ENCODE measurements around the gene TENM4. TPM values are rescaled to one million over a fixed set of nuclear protein-coding genes. Genes with fewer than 3 reads are reported as not detected.

Gene TENM4
- polyA plus RNA-seq, 1 donor from 2014 or later: not detected

DNA sequence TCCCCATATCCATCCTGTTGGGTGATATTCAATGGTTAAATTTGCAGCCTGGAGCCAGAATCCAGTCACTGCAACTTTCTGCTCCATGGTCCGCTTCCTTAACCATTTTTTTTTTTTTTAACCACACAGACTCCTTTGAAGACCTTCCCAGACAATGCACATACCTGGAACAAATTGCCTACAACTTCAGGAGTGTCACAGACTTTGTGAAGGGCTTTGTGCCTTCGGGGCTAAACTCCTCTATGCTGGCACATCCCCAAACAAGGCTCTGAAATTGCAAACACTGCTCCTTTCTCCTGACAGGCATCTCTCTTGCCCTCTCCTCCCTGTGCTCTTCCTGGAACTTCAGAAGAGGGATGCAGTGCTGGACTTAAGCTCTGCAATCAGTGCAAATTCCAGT lies 40.6 kb downstream of the TENM4 start:
- H3K4me3 Mint-ChIP-seq: no peak overlapping the region
- no peaks in the 10 kb centered on the region for H3K36me3 Mint-ChIP-seq
- no peaks in the 10 kb centered on the region for H3K4me1 Mint-ChIP-seq
- no peak overlapping the region for H3K27ac Mint-ChIP-seq
- H3K27me3 Mint-ChIP-seq: peaks cover 3% of the 10 kb centered on the region
- no peaks in the 10 kb centered on the region for H3K9me3 Mint-ChIP-seq

DNA sequence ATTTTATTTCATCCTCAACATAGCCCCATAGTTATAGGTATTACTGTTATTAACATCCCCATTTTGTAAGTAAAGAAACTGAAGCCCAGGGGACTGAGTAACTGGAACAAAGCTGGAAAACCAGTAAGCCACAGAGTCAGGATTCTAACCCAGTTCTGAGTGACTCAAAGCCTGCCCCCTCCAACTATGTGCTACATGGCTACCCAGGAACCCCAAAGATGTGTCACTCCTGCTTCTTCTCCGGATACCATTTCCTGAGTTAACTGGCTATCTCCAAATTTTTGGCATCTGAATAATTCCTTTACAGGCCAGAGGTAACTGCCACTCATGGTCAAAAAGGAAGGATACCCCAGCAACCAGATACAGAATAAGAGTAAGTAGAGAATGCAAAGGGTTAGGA lies 43.6 kb downstream of the TENM4 start:
- H3K4me1 Mint-ChIP-seq: no peaks in the 10 kb centered on the region
- H3K9me3 Mint-ChIP-seq: no peaks in the 10 kb centered on the region
- H3K27me3 Mint-ChIP-seq: peaks cover 5% of the 10 kb centered on the region
- no peak overlapping the region for H3K27ac Mint-ChIP-seq
- no peaks in the 10 kb centered on the region for H3K36me3 Mint-ChIP-seq
- no peak overlapping the region for H3K4me3 Mint-ChIP-seq

DNA sequence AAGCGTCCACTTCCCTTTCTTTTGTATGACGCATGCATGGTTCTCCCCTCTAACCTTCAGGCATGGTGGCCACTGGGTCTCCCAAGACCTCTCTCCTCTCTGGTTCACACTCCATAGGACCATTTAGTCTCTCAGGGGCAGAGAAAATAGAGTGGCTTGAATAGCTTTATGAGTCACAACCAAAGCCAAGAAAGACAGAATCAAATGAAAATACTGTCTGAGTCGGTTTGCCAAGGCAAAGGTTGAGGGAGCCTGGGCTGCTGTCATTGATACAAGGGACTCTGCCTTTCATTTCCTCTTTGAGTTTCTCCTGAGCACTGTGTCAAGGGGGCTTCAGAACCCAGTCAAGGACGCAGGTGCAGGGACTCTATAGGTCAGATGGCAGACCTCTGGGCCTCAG lies 44.2 kb downstream of the TENM4 start:
- Mint-ChIP-seq H3K27ac (no peak overlapping the region), H3K4me3 (no peak overlapping the region), H3K9me3 (no peaks in the 10 kb centered on the region), H3K36me3 (no peaks in the 10 kb centered on the region), H3K27me3 (peaks cover 7% of the 10 kb centered on the region), H3K4me1 (no peaks in the 10 kb centered on the region)

DNA sequence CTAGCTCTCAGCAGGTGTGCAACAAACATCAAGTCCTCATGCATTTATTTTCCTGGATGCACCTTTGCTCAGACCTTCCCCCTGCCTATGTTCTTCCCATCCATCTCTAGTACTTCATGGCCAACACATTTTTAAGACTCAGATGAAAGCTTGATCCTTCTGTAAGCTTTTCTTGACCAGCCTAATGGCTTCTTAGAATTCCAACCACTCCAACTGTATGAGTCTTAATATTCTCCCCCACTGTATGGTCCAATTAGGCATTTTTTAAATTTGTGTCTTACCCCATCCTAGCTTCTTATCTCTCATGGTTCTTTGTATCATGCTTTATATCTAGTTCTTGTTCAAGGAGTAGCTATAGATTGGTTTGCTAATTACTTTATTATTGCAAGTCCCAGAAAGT lies 44.8 kb downstream of the TENM4 start:
- H3K36me3 Mint-ChIP-seq: no peaks in the 10 kb centered on the region
- peaks cover 8% of the 10 kb centered on the region for H3K27me3 Mint-ChIP-seq
- H3K4me1 Mint-ChIP-seq: no peaks in the 10 kb centered on the region

DNA sequence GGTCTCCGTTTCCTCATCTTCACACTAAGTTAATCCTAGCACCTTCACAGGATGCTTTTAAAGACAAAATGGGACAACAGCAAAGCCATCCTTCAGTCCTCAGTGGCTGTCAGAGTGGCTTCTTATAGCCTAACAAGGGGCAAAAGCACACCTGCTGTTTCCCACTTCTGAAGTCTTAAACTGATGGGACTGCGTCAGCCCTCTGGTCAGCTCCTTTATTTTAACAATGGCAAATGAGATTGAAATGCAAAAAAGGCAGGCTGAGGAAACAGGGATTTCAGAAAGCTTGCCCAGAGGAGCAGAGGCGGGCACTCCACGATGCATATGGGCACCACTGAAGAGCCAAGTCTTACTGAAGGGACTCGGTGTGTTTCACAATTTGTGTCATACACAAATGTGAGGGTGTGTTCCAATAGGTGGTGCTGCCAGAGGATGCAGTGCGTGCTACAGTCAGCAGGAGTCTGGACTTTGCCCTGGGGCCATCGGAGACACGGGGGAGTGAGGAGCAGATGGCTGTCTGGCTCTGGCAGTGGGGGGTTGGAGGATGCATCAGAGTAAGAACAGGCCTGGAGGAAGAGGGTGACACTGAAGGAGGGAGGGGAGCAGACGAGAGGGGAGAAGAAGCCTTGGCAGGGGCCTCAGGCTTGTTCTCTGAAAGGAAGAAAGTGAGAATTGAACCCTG lies 47.3 kb downstream of the TENM4 start:
- peaks cover 15% of the 10 kb centered on the region for H3K27me3 Mint-ChIP-seq
- no peak overlapping the region for H3K27ac Mint-ChIP-seq
- peaks cover 0 to 3% (median 2%) of the 10 kb centered on the region in 3 donors for H3K4me1 Mint-ChIP-seq
- peaks cover 2% of the 10 kb centered on the region for H3K36me3 Mint-ChIP-seq
- no peak overlapping the region for H3K4me3 Mint-ChIP-seq
- H3K9me3 Mint-ChIP-seq: no peaks in the 10 kb centered on the region

More for the DNA sequence above, 44.8 kb downstream of the TENM4 start:
- Mint-ChIP-seq H3K9me3 (no peaks in the 10 kb centered on the region), H3K27ac (no peak overlapping the region), H3K4me3 (no peak overlapping the region)

DNA sequence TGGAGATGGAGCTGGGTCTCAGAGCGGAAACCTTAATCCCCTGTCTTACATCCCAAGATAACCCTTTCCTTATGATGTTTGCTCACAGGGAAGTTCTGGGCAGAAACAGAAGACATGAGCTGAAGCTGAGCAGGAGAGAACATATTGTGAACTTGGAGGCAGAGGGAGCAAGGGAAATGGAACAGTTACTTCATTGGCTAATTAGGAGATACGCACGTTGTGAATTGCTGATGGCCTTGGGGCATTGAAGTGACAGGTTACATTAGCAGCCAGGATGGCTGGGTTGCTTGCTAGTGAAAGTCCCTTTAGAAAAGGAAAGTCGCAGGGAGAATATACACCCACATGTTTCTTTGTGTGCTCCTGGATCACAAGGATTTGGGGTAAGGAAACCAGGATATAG lies 48.7 kb downstream of the TENM4 start:
- peaks cover 0 to 1% (median 0%) of the 10 kb centered on the region in 3 donors for H3K9me3 Mint-ChIP-seq
- H3K27ac Mint-ChIP-seq: no peak overlapping the region

DNA sequence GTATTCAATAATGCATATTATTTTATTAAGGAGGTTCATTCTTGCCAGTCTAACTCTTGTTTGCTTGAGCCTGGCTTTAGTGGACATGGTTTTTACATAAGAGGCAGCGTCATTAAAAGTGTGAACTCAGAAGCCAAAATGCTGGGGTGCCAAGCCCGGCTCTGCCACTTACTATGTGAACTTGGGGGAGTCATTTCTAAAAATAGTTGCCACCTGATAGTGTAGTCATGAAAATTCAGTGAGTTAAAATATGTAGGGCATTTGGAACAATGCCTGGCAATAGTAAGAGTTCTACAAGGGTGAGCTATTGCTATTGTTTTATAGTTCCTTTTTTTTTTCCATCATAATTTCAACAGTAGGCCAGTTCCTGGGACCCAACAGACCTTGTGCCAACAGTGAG lies 49.9 kb downstream of the TENM4 start:
- Mint-ChIP-seq H3K27ac (no peak overlapping the region), H3K4me3 (no peak overlapping the region), H3K27me3 (peaks cover 17% of the 10 kb centered on the region), H3K36me3 (peaks cover 2% of the 10 kb centered on the region), H3K4me1 (peaks cover 6 to 10% (median 9%) of the 10 kb centered on the region in 3 donors), H3K9me3 (peaks cover 0 to 1% (median 0%) of the 10 kb centered on the region in 3 donors)

More for the DNA sequence above, 48.7 kb downstream of the TENM4 start:
- Mint-ChIP-seq H3K36me3 (peaks cover 2% of the 10 kb centered on the region), H3K4me3 (no peak overlapping the region), H3K27me3 (peaks cover 17% of the 10 kb centered on the region), H3K4me1 (peaks cover 6 to 10% (median 9%) of the 10 kb centered on the region in 3 donors)

DNA sequence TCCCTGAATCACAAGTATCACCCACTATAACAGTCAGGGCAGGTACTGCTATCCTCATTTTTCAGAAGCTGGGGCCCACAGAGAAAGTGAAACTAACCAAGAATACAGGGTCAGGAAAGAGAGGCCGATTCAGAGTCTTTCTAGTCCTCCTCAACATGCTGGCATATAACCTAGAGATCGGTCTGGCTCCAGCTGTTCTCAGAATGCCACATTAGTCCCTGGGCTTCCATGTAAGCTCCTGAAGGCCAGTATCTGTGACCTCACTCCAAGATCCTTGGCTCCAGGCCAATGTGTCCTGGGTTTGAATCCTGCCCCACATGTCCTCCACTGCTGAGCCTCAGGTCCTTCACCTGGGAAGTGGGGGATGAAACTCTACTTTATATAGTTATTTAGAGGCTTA lies 50.4 kb downstream of the TENM4 start:
- Mint-ChIP-seq H3K4me1 (peaks cover 6 to 10% (median 9%) of the 10 kb centered on the region in 3 donors), H3K27ac (no peak overlapping the region), H3K4me3 (no peak overlapping the region), H3K27me3 (peaks cover 17% of the 10 kb centered on the region), H3K9me3 (peaks cover 0 to 1% (median 0%) of the 10 kb centered on the region in 3 donors), H3K36me3 (peaks cover 2% of the 10 kb centered on the region)

DNA sequence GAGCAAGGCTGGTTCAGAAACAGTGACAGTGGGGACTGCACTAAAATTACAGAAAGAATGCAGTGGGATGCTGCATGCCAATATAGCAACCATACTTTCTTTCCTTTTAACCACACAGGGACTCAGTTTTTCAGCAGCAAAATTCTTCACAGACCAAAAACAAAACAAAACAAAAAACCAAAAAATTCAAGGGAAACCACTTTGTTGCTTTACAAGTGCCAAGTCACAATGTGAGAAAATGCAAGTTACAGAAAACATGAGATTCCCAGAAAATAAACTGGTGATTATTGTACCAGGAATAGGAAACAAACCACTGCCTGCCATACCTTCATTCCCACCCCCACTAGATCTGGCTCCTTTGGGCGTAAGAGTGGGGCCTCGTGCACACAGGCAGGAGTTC lies 52.6 kb downstream of the TENM4 start:
- H3K4me3 Mint-ChIP-seq: peak overlapping the region in 2 of 4 donors; percentile 37 to 60
- H3K9me3 Mint-ChIP-seq: peaks cover 0 to 1% (median 0%) of the 10 kb centered on the region in 3 donors
- H3K36me3 Mint-ChIP-seq: peaks cover 2% of the 10 kb centered on the region
- peak overlapping the region in 1 of 3 donors; percentile 75 for H3K27ac Mint-ChIP-seq
- peaks cover 16% of the 10 kb centered on the region for H3K27me3 Mint-ChIP-seq
- H3K4me1 Mint-ChIP-seq: peaks cover 6 to 10% (median 9%) of the 10 kb centered on the region in 3 donors

DNA sequence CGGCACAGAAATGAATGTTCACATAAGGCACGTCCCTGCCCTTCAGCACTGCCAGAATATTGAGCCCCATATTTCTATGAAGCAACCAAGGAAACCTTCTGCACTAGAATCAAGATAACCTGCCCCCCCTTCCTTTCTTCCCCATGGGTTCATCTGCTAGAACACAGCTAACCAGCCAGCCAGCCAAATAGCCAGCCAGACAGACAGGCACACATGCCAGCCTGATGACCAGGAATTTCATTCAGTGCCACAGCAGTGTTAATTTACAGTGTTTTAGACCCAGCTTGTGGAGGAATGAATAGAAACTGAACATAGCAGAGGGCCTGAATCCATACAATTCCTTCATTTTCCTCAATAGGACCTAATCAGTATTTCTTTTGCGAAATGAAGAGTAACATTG lies 57.0 kb downstream of the TENM4 start:
- H3K27ac Mint-ChIP-seq: no peak overlapping the region
- H3K4me1 Mint-ChIP-seq: peaks cover 6 to 10% (median 9%) of the 10 kb centered on the region in 3 donors
- peaks cover 8% of the 10 kb centered on the region for H3K27me3 Mint-ChIP-seq
- H3K9me3 Mint-ChIP-seq: peaks cover 0 to 7% (median 0%) of the 10 kb centered on the region in 3 donors
- H3K4me3 Mint-ChIP-seq: no peak overlapping the region
- no peaks in the 10 kb centered on the region for H3K36me3 Mint-ChIP-seq

DNA sequence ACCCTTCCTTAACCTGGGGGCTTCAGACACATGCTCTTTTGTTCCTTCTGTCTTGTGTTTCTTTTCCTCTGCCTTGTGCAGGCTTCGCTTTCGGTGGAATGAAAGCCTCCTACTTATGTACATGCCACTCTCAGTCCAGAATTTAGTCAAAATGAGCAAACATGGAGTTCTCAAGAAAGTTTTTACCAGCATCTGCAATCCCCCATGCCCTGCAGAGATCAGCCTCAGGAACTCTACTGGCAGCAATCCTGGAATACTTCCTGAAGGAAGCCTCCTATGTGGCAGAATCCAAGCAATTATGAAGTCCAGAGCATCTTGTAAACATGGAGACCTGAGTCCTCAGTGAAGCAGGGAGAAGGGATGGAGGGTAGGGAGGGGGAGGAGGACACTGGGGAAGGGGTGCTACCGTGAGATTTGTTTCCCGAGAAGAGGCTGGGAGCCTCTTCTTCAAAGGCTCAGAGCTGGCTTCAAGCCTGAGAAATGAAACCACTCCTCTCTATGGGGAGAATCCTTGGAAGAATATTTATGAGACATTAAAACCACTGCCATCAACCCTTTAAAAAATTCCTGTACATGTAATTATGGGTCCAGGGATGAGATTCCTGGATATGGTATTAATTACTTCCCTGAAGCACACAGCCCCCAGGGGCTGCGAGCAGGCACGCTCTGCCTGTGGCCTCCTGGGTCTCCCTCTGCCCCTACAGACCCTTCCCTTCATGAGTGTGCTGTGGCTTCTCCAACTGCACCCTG lies 58.4 kb downstream of the TENM4 start:
- Mint-ChIP-seq H3K36me3 (no peaks in the 10 kb centered on the region), H3K4me1 (peaks cover 2 to 3% (median 3%) of the 10 kb centered on the region in 3 donors), H3K4me3 (no peak overlapping the region), H3K27ac (no peak overlapping the region), H3K9me3 (peaks cover 0 to 6% (median 0%) of the 10 kb centered on the region in 3 donors), H3K27me3 (peaks cover 4% of the 10 kb centered on the region)

DNA sequence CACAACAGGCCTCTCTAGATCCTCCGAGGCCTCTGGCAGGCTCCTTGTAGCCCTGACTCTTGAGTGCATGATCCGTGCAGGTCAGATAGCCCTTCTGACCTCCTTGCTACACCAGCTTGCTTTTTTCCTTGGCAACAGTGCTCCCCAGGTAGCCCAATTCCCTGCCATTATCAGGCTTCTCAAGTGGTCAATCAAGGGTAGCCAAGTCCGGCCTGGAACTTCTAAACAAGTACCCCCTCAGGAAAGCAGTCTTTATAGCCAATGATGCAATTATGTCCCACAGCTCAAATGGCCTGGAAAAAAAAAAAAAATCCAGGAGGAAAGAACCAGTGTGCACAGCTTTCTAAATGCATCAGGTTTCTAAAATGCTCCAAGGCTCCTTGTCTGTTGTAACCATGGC lies 59.8 kb downstream of the TENM4 start:
- H3K4me3 Mint-ChIP-seq: no peak overlapping the region
- peaks cover 0 to 6% (median 0%) of the 10 kb centered on the region in 3 donors for H3K9me3 Mint-ChIP-seq
- no peak overlapping the region for H3K27ac Mint-ChIP-seq
- no peaks in the 10 kb centered on the region for H3K36me3 Mint-ChIP-seq
- no peaks in the 10 kb centered on the region for H3K4me1 Mint-ChIP-seq
- peaks cover 4% of the 10 kb centered on the region for H3K27me3 Mint-ChIP-seq

DNA sequence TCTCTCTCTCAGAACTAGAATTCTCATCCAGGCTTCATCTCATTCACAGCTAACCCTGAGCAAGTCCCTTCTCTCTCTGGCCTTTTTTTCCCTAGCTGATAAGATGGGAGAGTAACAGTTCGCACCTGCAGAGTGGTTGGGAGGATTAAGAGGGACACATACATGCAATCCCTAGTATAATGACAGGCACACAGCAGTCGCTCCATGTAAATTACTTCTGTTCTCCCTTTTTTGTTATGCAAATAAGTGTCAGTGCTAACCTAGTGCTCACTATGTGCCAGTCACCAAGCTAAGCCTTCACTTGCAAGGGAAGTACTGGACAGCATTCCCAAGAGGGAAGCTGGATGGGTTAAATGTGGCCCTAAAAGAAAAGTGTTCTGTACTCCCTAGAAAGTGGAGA lies 63.4 kb downstream of the TENM4 start:
- Mint-ChIP-seq H3K27ac (no peak overlapping the region), H3K4me3 (no peak overlapping the region), H3K36me3 (no peaks in the 10 kb centered on the region), H3K9me3 (peaks cover 0 to 6% (median 0%) of the 10 kb centered on the region in 3 donors), H3K27me3 (peaks cover 3% of the 10 kb centered on the region), H3K4me1 (no peaks in the 10 kb centered on the region)

DNA sequence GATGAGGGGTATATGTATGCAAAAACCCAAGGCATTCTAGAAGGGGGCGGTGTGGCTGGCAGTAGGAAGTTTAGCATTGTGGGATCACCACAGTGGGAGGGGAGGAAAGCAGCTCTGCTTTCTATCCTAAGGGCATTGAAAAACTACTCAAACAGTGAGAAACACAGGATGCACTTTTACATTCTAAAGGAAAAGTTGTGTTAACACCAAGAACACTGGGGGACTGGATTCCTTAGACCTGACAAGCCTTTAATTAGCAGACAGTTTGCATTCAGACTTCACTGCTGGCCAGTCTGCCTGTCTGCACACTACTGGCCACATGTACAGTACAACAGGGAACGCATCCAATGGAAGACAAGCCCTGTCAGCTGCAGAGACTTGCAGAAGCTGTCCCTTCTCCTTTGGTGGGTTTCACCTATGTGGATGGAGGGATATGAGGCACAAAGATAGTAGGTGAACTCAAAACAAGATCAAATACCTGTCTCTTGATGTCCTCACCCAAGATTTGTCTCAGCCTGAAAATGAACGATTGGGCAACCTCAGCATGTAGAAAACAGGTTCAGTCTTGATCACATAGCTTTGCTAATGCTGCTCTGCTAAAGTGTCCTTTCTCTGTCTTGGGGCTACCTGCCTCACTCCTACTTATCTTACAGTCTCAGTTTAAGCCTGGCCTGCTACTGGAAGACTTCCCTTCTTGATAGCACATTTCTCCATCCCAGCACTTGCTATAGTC lies 64.8 kb downstream of the TENM4 start:
- Mint-ChIP-seq H3K9me3 (peaks cover 0 to 2% (median 0%) of the 10 kb centered on the region in 3 donors), H3K4me3 (no peak overlapping the region), H3K27ac (no peak overlapping the region), H3K4me1 (no peaks in the 10 kb centered on the region), H3K27me3 (peaks cover 5% of the 10 kb centered on the region), H3K36me3 (no peaks in the 10 kb centered on the region)

DNA sequence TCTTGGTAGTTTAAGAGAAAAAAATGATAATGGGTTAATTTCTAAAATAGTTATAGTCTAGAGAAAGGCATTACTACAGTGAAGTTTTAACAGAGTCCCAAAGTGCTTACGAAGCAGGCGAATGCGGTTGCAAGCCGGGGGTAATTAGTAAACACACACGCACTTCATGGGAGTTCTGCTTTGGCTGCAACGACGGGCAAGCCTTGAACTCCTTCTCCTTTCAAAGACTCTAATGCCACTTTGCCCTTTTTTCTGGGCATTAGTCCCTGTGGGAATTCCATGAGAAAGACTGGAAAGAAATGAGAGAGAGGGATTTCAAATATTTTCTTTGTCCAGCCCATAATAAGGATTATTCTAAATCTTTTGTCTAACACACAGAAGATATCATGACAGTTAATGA lies 66.1 kb downstream of the TENM4 start:
- Mint-ChIP-seq H3K9me3 (peaks cover 0 to 2% (median 0%) of the 10 kb centered on the region in 3 donors), H3K27ac (no peak overlapping the region), H3K4me3 (no peak overlapping the region), H3K27me3 (peaks cover 8% of the 10 kb centered on the region), H3K4me1 (no peaks in the 10 kb centered on the region), H3K36me3 (no peaks in the 10 kb centered on the region)

Measured in IgD-negative memory B cell (primary cell).